SU-DHL-6 (cell line): ENCODE results near the gene PRKCA.
A peak's percentile ranks its signal among the peaks of the same experiment; 100 is the strongest.

Source experiments
- H2AFZ ChIP-seq: fragments of 200-600 bp; sonication (generic); 2 replicates; pipeline ENCODE4 v1.6.1; 2014; ENCODE audit warnings: low read depth, mild to moderate bottlenecking, moderate library complexity, mixed read lengths, antibody characterized with exemption, low read length; ENCODE audit not compliant: severe bottlenecking
- H3F3A ChIP-seq: fragments of 200-600 bp; shearing (Covaris generic); 2 replicates; pipeline ENCODE4 v1.6.0; 2016; ENCODE audit warnings: antibody characterized with exemption, mild to moderate bottlenecking; ENCODE audit not compliant: insufficient read depth
- H3K27ac ChIP-seq: fragments of 200-600 bp; sonication (generic); 2 replicates; pipeline ENCODE4 v1.5.1; 2016; ENCODE audit warnings: low read depth, mild to moderate bottlenecking, low read length, moderate library complexity, mixed read lengths
- H3K27me3 ChIP-seq: fragments of 200-600 bp; sonication (generic), shearing (Covaris generic); 2 replicates; pipeline ENCODE4 v1.6.0; 2014; ENCODE audit warnings: mild to moderate bottlenecking, low read length
- H3K36me3 ChIP-seq: fragments of 200-600 bp; sonication (generic); 2 replicates; pipeline ENCODE4 v1.6.1; 2014; ENCODE audit warnings: mild to moderate bottlenecking, low read length, mixed read lengths
- H3K4me2 ChIP-seq: fragments of 300-600, 200-600 bp; shearing (Covaris generic), sonication (generic); 2 replicates; pipeline ENCODE4 v1.6.0; 2014; ENCODE audit warnings: low read length, low read depth, mild to moderate bottlenecking; ENCODE audit not compliant: poor library complexity, severe bottlenecking
- H3K4me3 ChIP-seq: fragments of 200-600 bp; sonication (generic); 2 replicates; pipeline ENCODE4 v1.5.1; 2014; ENCODE audit warnings: antibody characterized with exemption, low read length, mild to moderate bottlenecking, mixed read lengths; ENCODE audit not compliant: insufficient read depth, poor library complexity, severe bottlenecking
- H3K79me2 ChIP-seq: fragments of 200-600 bp; sonication (generic); 2 replicates; pipeline ENCODE4 v1.6.1; 2014; ENCODE audit warnings: mild to moderate bottlenecking, low read length, moderate library complexity; ENCODE audit not compliant: insufficient read depth
- H3K9ac ChIP-seq: fragments of 200-600 bp; sonication (generic); 2 replicates; pipeline ENCODE4 v1.7.0; 2014; ENCODE audit warnings: mild to moderate bottlenecking, low read length
- H3K9me2 ChIP-seq: fragments of 200-600 bp; sonication (generic); replicated peaks from 2 replicates; pipeline ENCODE4 v1.6.1; 2014; ENCODE audit warnings: low read length; ENCODE audit not compliant: insufficient read depth
- H3K9me3 ChIP-seq: fragments of 200-600 bp; sonication (generic); 2 replicates; pipeline ENCODE4 v1.6.1; 2014; ENCODE audit warnings: low read length, mixed read lengths; ENCODE audit not compliant: insufficient read depth
- H4K20me1 ChIP-seq: fragments of 200-600 bp; sonication (generic); 2 replicates; pipeline ENCODE4 v1.6.1; 2014; ENCODE audit warnings: low read depth, mild to moderate bottlenecking, antibody characterized with exemption, low read length, moderate library complexity, mixed read lengths
- CTCF ChIP-seq: fragments of 200-600 bp; sonication (generic); IDR thresholded peaks from one replicate; pipeline ENCODE4 v1.5.1; 2017; ENCODE audit warnings: antibody characterized with exemption, mild to moderate bottlenecking, low read length, moderate library complexity; ENCODE audit not compliant: insufficient read depth, poor library complexity, severe bottlenecking
- EZH2phosphoT487 ChIP-seq: fragments of 200-600 bp; sonication (generic), shearing (Covaris generic); conservative IDR thresholded peaks from 2 replicates; pipeline ENCODE4 v1.6.1; 2018; ENCODE audit warnings: mild to moderate bottlenecking, antibody characterized with exemption, low read length, moderate library complexity, mixed read lengths

Gene PRKCA

GRCh38 chr17:66781135-66781534, 478.7 kb downstream of the PRKCA start:
- H3K9me2 ChIP-seq: no peaks in the 10 kb centered on the region
- no peaks in the 10 kb centered on the region for H3K9me3 ChIP-seq
- H4K20me1 ChIP-seq: no peaks in the 10 kb centered on the region
- peak overlapping the region; percentile 40 for H3K4me2 ChIP-seq
- H3F3A ChIP-seq: peaks cover 56% of the 10 kb centered on the region
- no peaks in the 10 kb centered on the region for H3K79me2 ChIP-seq
- H3K36me3 ChIP-seq: no peaks in the 10 kb centered on the region
- TF ChIP-seq EZH2phosphoT487: no peak
- no peak for TF ChIP-seq CTCF
- no peak overlapping the region for H3K4me3 ChIP-seq
- no peak overlapping the region for H2AFZ ChIP-seq
- peak overlapping the region; percentile 99 for H3K27ac ChIP-seq
- no peaks in the 10 kb centered on the region for H3K27me3 ChIP-seq
- H3K9ac ChIP-seq: peak overlapping the region; percentile 30

GRCh38 chr17:66782851-66783250, 480.4 kb downstream of the PRKCA start:
- no peaks in the 10 kb centered on the region for H3K9me2 ChIP-seq
- TF ChIP-seq EZH2phosphoT487 (no peak), CTCF (no peak)
- no peak overlapping the region for H3K4me2 ChIP-seq
- H2AFZ ChIP-seq: no peak overlapping the region
- H4K20me1 ChIP-seq: no peaks in the 10 kb centered on the region
- no peaks in the 10 kb centered on the region for H3K27me3 ChIP-seq
- no peaks in the 10 kb centered on the region for H3K79me2 ChIP-seq
- no peaks in the 10 kb centered on the region for H3K9me3 ChIP-seq
- peak overlapping the region; percentile 99 for H3K27ac ChIP-seq
- no peak overlapping the region for H3K9ac ChIP-seq
- no peak overlapping the region for H3K4me3 ChIP-seq
- H3F3A ChIP-seq: peaks cover 62% of the 10 kb centered on the region
- H3K36me3 ChIP-seq: 0 out of 2 replicates have a peak, but pooled peaks cover 4% of the 10 kb centered on the region

GRCh38 chr17:66783656-66784381, 481.4 kb downstream of the PRKCA start:
- H2AFZ ChIP-seq: no peak overlapping the region
- peaks cover 64% of the 10 kb centered on the region for H3F3A ChIP-seq
- H4K20me1 ChIP-seq: no peaks in the 10 kb centered on the region
- H3K9me3 ChIP-seq: no peaks in the 10 kb centered on the region
- no peaks in the 10 kb centered on the region for H3K27me3 ChIP-seq
- no peaks in the 10 kb centered on the region for H3K79me2 ChIP-seq
- H3K4me3 ChIP-seq: no peak overlapping the region
- TF ChIP-seq EZH2phosphoT487 (no peak), CTCF (no peak)
- no peak overlapping the region; the same call in 1 of the 2 replicates for H3K9ac ChIP-seq
- H3K9me2 ChIP-seq: no peaks in the 10 kb centered on the region
- peak overlapping the region; percentile 99 for H3K27ac ChIP-seq
- H3K4me2 ChIP-seq: no peak overlapping the region
- H3K36me3 ChIP-seq: 0 out of 2 replicates have a peak, but pooled peaks cover 4% of the 10 kb centered on the region
